Activated CD4-positive, alpha-beta T cell treated with anti-CD3 and anti-CD28 coated beads, Interleukin-2, amount 50 U/mL, for 16 hours (primary cell): ENCODE results near the gene ARHGAP15.
"Not testable (repeated sequence)": the region's sequence is repeated elsewhere in the genome, so short reads cannot be mapped to it uniquely, and the experiment has no call there.

Experiments used
- DNase-seq: peaks from one replicate; pipeline ENCODE4 v3.0.0-alpha.2; 2020

ARHGAP15 gene

GRCh38 chr2:143499061-143499460, 369.8 kb downstream of the ARHGAP15 start:
- no peak for DNase-seq

GRCh38 chr2:143501106-143501676, 372.0 kb downstream of the ARHGAP15 start:
- DNase-seq: no peak

- DNase-seq: no peak
These were observed 374.1 kb downstream of the ARHGAP15 start for GRCh38 chr2:143503280-143503679.

GRCh38 chr2:143504397-143504796, 375.2 kb downstream of the ARHGAP15 start:
- no peak for DNase-seq

GRCh38 chr2:143505542-143505941, 376.3 kb downstream of the ARHGAP15 start:
- no peak for DNase-seq

- DNase-seq: peak; percentile 33
These were observed 383.9 kb downstream of the ARHGAP15 start for GRCh38 chr2:143513081-143513480.

- no peak for DNase-seq
These were observed 385.2 kb downstream of the ARHGAP15 start for GRCh38 chr2:143514413-143514812.

- DNase-seq: no peak
These were observed 386.1 kb downstream of the ARHGAP15 start for GRCh38 chr2:143515318-143515717.

- no peak for DNase-seq
These were observed 390.3 kb downstream of the ARHGAP15 start for GRCh38 chr2:143519521-143519920.

GRCh38 chr2:143521396-143521795, 392.2 kb downstream of the ARHGAP15 start:
- no peak for DNase-seq

GRCh38 chr2:143522699-143523098, 393.5 kb downstream of the ARHGAP15 start:
- no peak for DNase-seq

GRCh38 chr2:143524119-143524553, 394.9 kb downstream of the ARHGAP15 start:
- no peak for DNase-seq

- DNase-seq: no peak
These were observed 395.6 kb downstream of the ARHGAP15 start for GRCh38 chr2:143524559-143525401.

GRCh38 chr2:143525402-143525860, 396.2 kb downstream of the ARHGAP15 start:
- DNase-seq: no peak

- DNase-seq: no peak
These were observed 397.3 kb downstream of the ARHGAP15 start for GRCh38 chr2:143526498-143526897.

- DNase-seq: no peak
These were observed 398.8 kb downstream of the ARHGAP15 start for GRCh38 chr2:143528021-143528420.

GRCh38 chr2:143529118-143529720, 400.0 kb downstream of the ARHGAP15 start:
- no peak for DNase-seq

- DNase-seq: no peak
These were observed 401.5 kb downstream of the ARHGAP15 start for GRCh38 chr2:143530758-143531157.

- no peak for DNase-seq
These were observed 402.8 kb downstream of the ARHGAP15 start for GRCh38 chr2:143532061-143532460.

- DNase-seq: no peak
These were observed 404.6 kb downstream of the ARHGAP15 start for GRCh38 chr2:143533846-143534245.

- no peak for DNase-seq
These were observed 406.6 kb downstream of the ARHGAP15 start for GRCh38 chr2:143535802-143536201.

GRCh38 chr2:143541899-143542298, 412.7 kb downstream of the ARHGAP15 start:
- not testable (repeated sequence) for DNase-seq

- DNase-seq: no peak
These were observed 416.1 kb downstream of the ARHGAP15 start for GRCh38 chr2:143545059-143545948.
